Lower lobe of right lung (tissue), 2 donors: ENCODE data around the gene OMG. TPM values are rescaled to one million over a fixed set of nuclear protein-coding genes. Genes with fewer than 3 reads are reported as not detected.
"Not testable (repeated sequence)": the region's sequence is repeated elsewhere in the genome, so short reads cannot be mapped to it uniquely, and the experiment has no call there.

Source experiments
- ATAC-seq, 2 donors: fragments of 200-7000 bp; cut with Tn5 transposase; one replicate each; pipeline ENCODE4 v1.9.1; 2020 to 2022; ENCODE audit warnings: mild to moderate bottlenecking in 2 of 2, moderate library complexity in 2 of 2
- DNase-seq: peaks from one replicate; pipeline ENCODE4 v3.0.0-alpha.2; 2020
- H3K27ac ChIP-seq: fragments of 200-600 bp; one replicate; pipeline ENCODE4 v1.8.0; 2022
- H3K27me3 ChIP-seq: fragments of 200-600 bp; one replicate; pipeline ENCODE4 v1.8.0; 2022; ENCODE audit warnings: low read depth
- H3K36me3 ChIP-seq: fragments of 200-600 bp; one replicate; pipeline ENCODE4 v1.8.0; 2022; ENCODE audit warnings: mild to moderate bottlenecking
- H3K4me1 ChIP-seq: fragments of 200-600 bp; one replicate; pipeline ENCODE4 v1.8.0; 2022
- H3K4me3 ChIP-seq: fragments of 200-600 bp; one replicate; pipeline ENCODE4 v1.8.0; 2022; ENCODE audit warnings: mild to moderate bottlenecking
- H3K9me3 ChIP-seq: fragments of 200-600 bp; one replicate; pipeline ENCODE4 v1.8.0; 2022
- intact Hi-C: fragments of 100-400 bp; cut with DNase I; formaldehyde crosslinking; loops from one replicate; pipeline ENCODE4 v1.11.0; 2022
- total RNA-seq: library from RNA; stranded (reverse); fragmentation: NEBNext Ultra II Directional; extraction: Animal tissue kit (Norgen Biotek cat#: 25700); gene quantifications from one replicate; pipeline ENCODE4 v1.2.1, GENCODE V29; 2021
- TF ChIP-seq, protein P1 (sequence below): fragments of 200-600 bp; IDR thresholded peaks from one replicate; pipeline ENCODE4 v1.8.0; 2022; ENCODE audit warnings: antibody characterized with exemption, mild to moderate bottlenecking
- donor health status: DM: no; HTN: yes; CAD: no; lungs with severe emphysema.

OMG gene
- total RNA-seq, 1 donor from 2014 or later, result 12.4 TPM

DNA sequence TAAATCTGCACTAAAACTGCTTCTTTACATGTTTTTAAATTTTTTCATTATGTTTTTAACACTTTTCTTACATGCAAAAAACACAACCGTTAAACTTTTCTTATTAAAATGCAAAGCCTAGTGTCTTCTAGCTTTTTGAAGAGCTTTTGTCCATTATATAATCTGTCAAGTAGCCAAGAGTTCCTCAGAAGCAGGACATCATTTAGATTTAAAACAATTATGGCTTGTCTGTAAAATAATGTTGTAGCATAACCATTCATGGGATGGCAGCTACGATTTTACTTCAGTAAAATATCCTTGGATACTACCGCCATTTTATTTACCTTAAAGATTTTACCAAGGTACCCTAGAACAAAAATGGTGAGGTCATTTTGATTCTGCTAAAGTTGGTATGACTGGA, 2.8 kb downstream of the OMG start:
- no peaks in the 10 kb centered on the region for H3K36me3 ChIP-seq
- intact Hi-C loops, result no loop called here
- ATAC-seq (no peak), DNase-seq (no peak)
- H3K27ac ChIP-seq, result no peak overlapping the region
- TF ChIP-seq, protein P1, sequence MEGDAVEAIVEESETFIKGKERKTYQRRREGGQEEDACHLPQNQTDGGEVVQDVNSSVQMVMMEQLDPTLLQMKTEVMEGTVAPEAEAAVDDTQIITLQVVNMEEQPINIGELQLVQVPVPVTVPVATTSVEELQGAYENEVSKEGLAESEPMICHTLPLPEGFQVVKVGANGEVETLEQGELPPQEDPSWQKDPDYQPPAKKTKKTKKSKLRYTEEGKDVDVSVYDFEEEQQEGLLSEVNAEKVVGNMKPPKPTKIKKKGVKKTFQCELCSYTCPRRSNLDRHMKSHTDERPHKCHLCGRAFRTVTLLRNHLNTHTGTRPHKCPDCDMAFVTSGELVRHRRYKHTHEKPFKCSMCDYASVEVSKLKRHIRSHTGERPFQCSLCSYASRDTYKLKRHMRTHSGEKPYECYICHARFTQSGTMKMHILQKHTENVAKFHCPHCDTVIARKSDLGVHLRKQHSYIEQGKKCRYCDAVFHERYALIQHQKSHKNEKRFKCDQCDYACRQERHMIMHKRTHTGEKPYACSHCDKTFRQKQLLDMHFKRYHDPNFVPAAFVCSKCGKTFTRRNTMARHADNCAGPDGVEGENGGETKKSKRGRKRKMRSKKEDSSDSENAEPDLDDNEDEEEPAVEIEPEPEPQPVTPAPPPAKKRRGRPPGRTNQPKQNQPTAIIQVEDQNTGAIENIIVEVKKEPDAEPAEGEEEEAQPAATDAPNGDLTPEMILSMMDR, result no peak
- H3K27me3 ChIP-seq, result no peaks in the 10 kb centered on the region
- H3K4me1 ChIP-seq, result no peaks in the 10 kb centered on the region
- no peaks in the 10 kb centered on the region for H3K9me3 ChIP-seq
- H3K4me3 ChIP-seq, result no peak overlapping the region

DNA sequence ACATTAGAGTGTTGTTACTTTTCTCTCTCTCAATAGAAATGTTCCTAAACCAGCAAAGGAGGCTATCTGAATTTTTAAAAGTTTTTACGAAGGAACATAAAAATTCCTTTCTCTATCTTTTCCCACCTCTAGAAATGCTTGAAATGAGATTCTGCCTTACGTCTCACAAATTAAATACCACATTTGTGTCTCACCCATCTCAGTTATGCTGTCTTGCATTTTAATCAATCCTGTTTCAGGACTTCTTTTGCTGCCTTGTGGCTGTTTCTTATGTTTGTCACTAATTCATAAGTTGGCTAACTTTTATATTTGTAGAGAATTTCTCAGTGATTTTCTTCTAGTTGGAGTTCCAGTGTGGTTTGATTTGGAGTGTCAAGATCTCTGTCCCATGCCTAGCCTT, 3.5 kb downstream of the OMG start:
- Histone ChIP-seq H3K4me3 (no peak overlapping the region), H3K36me3 (no peaks in the 10 kb centered on the region), H3K9me3 (no peaks in the 10 kb centered on the region), H3K27me3 (no peaks in the 10 kb centered on the region), H3K27ac (no peak overlapping the region), H3K4me1 (no peaks in the 10 kb centered on the region)
- TF ChIP-seq, protein P1, result no peak
- intact Hi-C loops, result no loop called here
- DNase-seq (no peak), ATAC-seq (no peak)

DNA sequence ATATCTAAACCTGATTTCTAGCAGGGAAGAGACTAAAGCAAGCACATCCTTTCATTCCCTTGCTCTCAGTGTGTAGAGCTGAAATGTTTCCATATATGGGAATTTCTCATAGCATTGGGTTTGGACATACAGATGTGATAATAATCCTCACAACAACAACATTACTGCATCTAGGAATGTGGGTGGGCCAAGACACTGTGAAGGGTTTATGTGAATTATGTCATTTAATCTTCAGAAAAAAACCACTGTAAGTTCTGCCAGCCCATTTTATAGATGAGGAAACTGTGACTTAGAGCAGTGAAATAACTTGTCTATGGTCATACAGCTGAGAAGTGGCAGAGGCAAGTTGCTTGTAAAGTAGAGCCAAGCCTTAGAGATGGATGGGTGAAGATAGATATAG, 5.2 kb downstream of the OMG start:
- no peaks in the 10 kb centered on the region for H3K4me1 ChIP-seq
- TF ChIP-seq, protein P1, result no peak
- no peaks in the 10 kb centered on the region for H3K36me3 ChIP-seq
- no peak overlapping the region for H3K4me3 ChIP-seq
- H3K27me3 ChIP-seq, result no peaks in the 10 kb centered on the region
- H3K9me3 ChIP-seq, result no peaks in the 10 kb centered on the region
- ATAC-seq (no peak), DNase-seq (no peak)
- intact Hi-C loops, result no loop called here
- no peak overlapping the region for H3K27ac ChIP-seq

DNA sequence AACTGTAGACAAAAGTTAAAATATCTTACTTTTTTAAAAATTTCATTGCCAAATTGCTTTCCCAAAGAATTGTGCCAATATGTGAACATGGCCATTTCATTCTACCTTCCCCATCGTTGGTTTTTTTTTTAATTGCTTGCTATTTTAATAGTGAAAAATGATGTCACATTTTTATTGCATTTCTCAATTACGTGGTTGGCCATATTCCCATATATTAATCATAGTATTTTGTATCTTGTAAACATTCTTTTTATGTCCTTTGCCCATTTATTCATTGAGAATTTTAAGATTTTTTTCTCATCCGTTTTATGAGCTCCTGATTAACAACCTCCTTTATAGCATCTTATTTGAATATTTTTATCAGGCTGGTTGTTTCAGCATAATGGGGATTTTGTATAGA, 7.2 kb downstream of the OMG start:
- H3K4me3 ChIP-seq, result no peak overlapping the region
- ATAC-seq (no peak), DNase-seq (no peak)
- H3K27me3 ChIP-seq, result no peaks in the 10 kb centered on the region
- no peaks in the 10 kb centered on the region for H3K4me1 ChIP-seq
- H3K9me3 ChIP-seq, result no peaks in the 10 kb centered on the region
- no peaks in the 10 kb centered on the region for H3K36me3 ChIP-seq
- H3K27ac ChIP-seq, result no peak overlapping the region
- intact Hi-C loops, result no loop called here
- TF ChIP-seq, protein P1, result no peak

DNA sequence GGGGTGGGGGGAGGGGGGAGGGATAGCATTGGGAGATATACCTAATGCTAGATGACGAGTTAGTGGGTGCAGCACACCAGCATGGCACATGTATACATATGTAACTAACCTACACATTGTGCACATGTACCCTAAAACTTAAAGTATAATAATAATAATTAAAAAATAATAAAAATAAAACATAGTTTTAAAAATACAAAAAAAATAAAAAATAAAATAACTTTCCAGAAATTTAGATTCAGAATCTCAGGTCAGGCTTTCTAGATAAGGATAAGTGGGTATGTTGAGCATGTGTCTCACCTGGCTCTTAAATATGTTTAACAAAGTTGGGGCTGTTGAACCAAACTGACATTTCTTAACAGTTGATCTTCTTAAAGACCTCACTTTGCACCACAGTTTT, 9.1 kb downstream of the OMG start:
- H3K27me3 ChIP-seq, ATAC-seq, DNase-seq, intact Hi-C loops, H3K36me3 ChIP-seq, H3K9me3 ChIP-seq, H3K4me3 ChIP-seq, H3K4me1 ChIP-seq, H3K27ac ChIP-seq: not testable (repeated sequence)

DNA sequence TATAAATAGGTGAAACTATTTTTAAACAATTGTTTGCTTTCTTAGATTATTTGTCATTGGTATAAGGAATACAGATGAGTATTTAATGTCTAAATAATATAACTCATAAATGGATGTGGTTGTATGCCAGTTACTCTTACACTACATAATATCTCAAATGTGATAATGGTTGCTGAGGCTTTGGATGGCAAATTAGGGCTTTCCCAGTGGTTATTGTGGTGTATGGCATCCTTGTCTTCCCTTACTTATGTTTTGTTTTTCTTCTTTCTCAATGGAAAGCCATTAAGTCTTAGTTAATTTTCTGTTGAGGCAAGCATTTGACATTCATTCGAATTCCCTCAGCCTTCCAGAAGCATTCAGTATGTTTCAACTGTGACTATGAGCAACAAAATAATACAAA, 10.5 kb downstream of the OMG start:
- H3K9me3 ChIP-seq, result no peaks in the 10 kb centered on the region
- H3K36me3 ChIP-seq, result no peaks in the 10 kb centered on the region
- DNase-seq (no peak), ATAC-seq (no peak)
- H3K4me1 ChIP-seq, result no peaks in the 10 kb centered on the region
- H3K27me3 ChIP-seq, result no peaks in the 10 kb centered on the region
- H3K27ac ChIP-seq, result no peak overlapping the region
- intact Hi-C loops, result no loop called here
- H3K4me3 ChIP-seq, result no peak overlapping the region
- TF ChIP-seq, protein P1, result no peak
